HG02870 (cell line): ENCODE measurements around the gene LRRC9.
"Not testable (repeated sequence)": the region's sequence is repeated elsewhere in the genome, so short reads cannot be mapped to it uniquely, and the experiment has no call there.

ENCODE experiments used
- ATAC-seq: cut with Tn5 transposase; IDR thresholded peaks from one replicate; pipeline ENCODE4 v1.9.1; 2021; ENCODE audit warnings: mild to moderate bottlenecking, moderate library complexity; ENCODE audit not compliant: unreplicated experiment

LRRC9 gene

GRCh38 chr14:60058087-60058486, 138.1 kb downstream of the LRRC9 start:
- ATAC-seq = no peak

GRCh38 chr14:60061371-60061770, 141.4 kb downstream of the LRRC9 start:
- ATAC-seq = no peak

- ATAC-seq = peak; percentile 54
These were observed 144.6 kb downstream of the LRRC9 start for GRCh38 chr14:60064491-60065072.

GRCh38 chr14:60067882-60068281, 147.9 kb downstream of the LRRC9 start:
- no peak for ATAC-seq

GRCh38 chr14:60079723-60080122, 159.8 kb downstream of the LRRC9 start:
- no peak for ATAC-seq

- no peak for ATAC-seq
These were observed 165.1 kb downstream of the LRRC9 start for GRCh38 chr14:60085085-60085484.

- ATAC-seq = no peak
These were observed 165.7 kb downstream of the LRRC9 start for GRCh38 chr14:60085693-60086092.

- no peak for ATAC-seq
These were observed 167.7 kb downstream of the LRRC9 start for GRCh38 chr14:60087668-60088067.

GRCh38 chr14:60089221-60089620, 169.3 kb downstream of the LRRC9 start:
- ATAC-seq = no peak

GRCh38 chr14:60090864-60091519, 171.0 kb downstream of the LRRC9 start:
- no peak for ATAC-seq

GRCh38 chr14:60091550-60092525, 171.9 kb downstream of the LRRC9 start, which contains the start of gene PCNX4:
Gene PCNX4, plus strand, starts transcription at chr14:60091923. Its CDS starts 15,716 bp downstream, at chr14:60107639.
- ATAC-seq = peak; percentile 93

- ATAC-seq = no peak
These were observed 172.6 kb downstream of the LRRC9 start for GRCh38 chr14:60092526-60092920.

GRCh38 chr14:60093080-60093479, 173.1 kb downstream of the LRRC9 start:
- ATAC-seq = no peak

GRCh38 chr14:60093606-60094005, 173.7 kb downstream of the LRRC9 start:
- ATAC-seq = no peak

- no peak for ATAC-seq
These were observed 174.5 kb downstream of the LRRC9 start for GRCh38 chr14:60094306-60094897.

GRCh38 chr14:60095231-60095630, 175.3 kb downstream of the LRRC9 start:
- ATAC-seq = no peak

- no peak for ATAC-seq
These were observed 176.0 kb downstream of the LRRC9 start for GRCh38 chr14:60095781-60096450.

- ATAC-seq = no peak
These were observed 178.0 kb downstream of the LRRC9 start for GRCh38 chr14:60097974-60098373.

- ATAC-seq = not testable (repeated sequence)
These were observed 179.9 kb downstream of the LRRC9 start for GRCh38 chr14:60099855-60100254.

- ATAC-seq = no peak
These were observed 181.8 kb downstream of the LRRC9 start for GRCh38 chr14:60101786-60102185.

GRCh38 chr14:60102389-60102788, 182.4 kb downstream of the LRRC9 start:
- no peak for ATAC-seq
